DMS114 treated with DMSO at 0.1 percent for 48 hours (cell line): ENCODE data around the gene CRYBG1.
"Not testable (repeated sequence)": the region's sequence is repeated elsewhere in the genome, so short reads cannot be mapped to it uniquely, and the experiment has no call there.

Experiments
- DNase-seq: peaks from one replicate; lab custom pipeline; 2025; ENCODE audit not compliant: unreplicated experiment; lab: John Stamatoyannopoulos, UW

CRYBG1 gene

GRCh38 chr6:106547601-106548453 lies 187.3 kb downstream of the CRYBG1 start:
- no peak for DNase-seq

GRCh38 chr6:106548926-106549455 lies 188.5 kb downstream of the CRYBG1 start:
- DNase-seq = not testable (repeated sequence)

- DNase-seq = no peak
Observed at GRCh38 chr6:106549521-106549920, 189.0 kb downstream of the CRYBG1 start.

DNA sequence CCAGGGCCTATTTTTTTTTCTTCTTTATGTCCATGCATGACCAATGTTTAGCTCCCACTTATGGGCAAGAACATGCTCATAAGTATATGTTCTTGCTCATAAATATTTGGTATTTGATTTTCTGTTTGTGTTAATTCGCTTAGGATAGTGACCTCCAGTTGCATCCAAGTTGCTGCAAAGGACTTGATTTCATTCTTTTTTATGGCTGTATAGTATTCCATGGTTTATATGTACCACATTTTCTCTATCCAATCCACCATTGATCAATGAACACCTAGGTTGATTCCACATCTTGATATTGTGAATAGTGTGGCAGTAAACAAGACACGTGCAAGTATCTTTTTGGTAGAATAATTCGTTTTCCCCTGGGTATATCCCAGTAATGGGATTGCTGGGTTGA lies 190.6 kb downstream of the CRYBG1 start:
- no peak for DNase-seq

GRCh38 chr6:106553440-106553839 lies 192.9 kb downstream of the CRYBG1 start:
- no peak for DNase-seq

DNA sequence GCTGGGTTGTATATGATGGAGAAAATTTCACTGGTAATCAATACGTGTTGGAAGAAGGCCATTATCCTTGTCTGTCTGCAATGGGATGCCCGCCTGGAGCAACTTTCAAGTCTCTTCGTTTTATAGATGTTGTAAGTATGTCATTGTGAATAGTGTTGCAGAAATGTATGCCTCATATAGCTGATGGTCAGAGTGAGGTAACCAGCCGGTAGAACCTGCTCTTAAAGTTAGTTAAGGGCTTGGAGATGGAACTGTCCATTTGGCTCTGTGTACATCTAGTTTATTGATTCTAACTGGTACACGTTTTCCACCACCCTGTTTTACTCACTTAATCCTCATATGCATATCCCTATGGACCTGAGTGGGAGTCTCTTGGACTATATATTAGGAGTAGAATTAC lies 195.2 kb downstream of the CRYBG1 start:
- DNase-seq = no peak

DNA sequence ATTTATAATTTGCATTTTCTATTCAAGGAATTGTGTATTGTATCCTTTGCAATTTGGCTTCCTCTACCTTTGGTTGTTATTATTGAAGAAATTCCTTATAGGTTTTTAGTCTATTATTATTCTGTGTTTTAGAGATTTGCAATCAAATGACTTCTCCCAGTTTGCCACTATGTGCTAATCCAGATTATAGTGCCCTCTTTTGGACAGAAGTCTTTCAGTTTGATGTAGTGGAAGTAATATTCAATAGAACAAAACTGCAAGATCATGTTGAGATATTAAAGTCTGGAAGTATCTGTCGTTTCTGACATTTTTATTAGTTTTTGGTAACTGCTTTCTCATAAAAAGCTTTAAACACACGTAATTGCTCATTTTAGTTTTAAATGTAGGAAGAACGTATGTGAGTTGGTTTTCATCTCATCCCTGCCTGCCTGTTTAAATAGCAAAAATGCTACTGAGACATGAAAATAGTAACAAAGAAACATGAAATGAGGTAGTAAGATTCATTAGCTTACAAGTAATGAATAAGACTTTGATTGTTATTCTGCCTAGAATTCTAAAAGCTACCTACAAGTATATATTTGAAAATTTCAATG lies 195.9 kb downstream of the CRYBG1 start:
- peak; percentile 2 for DNase-seq

- DNase-seq = no peak
Observed at GRCh38 chr6:106557837-106558236, 197.3 kb downstream of the CRYBG1 start.

DNA sequence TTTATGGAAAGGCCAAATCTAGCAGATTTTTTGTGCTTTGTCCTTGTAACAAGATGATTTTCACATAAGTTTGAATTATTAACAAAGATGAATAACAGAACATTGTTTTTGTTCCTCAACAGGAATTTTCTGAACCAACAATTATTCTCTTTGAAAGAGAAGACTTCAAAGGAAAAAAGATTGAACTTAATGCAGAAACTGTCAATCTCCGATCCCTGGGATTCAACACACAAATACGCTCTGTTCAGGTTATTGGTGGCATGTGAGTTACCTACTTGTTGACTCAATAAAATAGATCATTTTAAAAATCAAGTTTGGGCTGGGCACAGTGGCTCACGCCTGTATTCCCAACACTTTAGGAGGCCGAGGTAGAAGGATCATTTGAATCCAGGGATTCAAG lies 197.8 kb downstream of the CRYBG1 start:
- DNase-seq = no peak

- not testable (repeated sequence) for DNase-seq
Observed at GRCh38 chr6:106559659-106560058, 199.1 kb downstream of the CRYBG1 start.

DNA sequence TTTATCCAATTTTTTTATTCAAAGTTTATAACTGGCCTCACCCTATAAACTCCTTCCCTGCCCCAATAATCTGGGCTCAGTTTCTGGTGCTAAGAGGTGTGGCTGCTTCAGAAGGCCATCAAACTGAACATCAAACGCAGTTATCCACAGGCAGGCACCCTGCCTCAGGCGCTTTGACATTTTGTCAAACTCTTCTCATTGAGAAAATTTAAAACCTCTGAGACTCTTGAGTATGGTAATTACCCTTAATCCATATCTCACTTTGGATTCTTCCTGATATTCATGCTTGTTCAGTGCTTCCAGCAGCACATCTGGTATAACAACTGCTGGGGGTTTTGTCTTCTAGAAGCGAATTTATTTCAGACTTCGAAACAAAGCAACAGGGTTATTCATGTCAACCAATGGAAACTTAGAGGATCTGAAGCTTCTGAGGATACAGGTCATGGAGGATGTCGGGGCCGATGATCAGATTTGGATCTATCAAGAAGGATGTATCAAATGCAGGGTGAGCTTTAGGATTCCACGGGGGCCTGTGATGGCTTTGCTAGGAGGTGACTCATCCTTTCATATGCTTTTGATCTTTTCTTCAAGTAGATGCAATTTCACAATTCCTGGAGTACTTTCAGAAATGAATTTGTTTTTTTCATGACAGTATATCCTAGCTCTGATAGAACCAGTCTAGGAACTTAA lies 200.6 kb downstream of the CRYBG1 start:
- no peak for DNase-seq

DNA sequence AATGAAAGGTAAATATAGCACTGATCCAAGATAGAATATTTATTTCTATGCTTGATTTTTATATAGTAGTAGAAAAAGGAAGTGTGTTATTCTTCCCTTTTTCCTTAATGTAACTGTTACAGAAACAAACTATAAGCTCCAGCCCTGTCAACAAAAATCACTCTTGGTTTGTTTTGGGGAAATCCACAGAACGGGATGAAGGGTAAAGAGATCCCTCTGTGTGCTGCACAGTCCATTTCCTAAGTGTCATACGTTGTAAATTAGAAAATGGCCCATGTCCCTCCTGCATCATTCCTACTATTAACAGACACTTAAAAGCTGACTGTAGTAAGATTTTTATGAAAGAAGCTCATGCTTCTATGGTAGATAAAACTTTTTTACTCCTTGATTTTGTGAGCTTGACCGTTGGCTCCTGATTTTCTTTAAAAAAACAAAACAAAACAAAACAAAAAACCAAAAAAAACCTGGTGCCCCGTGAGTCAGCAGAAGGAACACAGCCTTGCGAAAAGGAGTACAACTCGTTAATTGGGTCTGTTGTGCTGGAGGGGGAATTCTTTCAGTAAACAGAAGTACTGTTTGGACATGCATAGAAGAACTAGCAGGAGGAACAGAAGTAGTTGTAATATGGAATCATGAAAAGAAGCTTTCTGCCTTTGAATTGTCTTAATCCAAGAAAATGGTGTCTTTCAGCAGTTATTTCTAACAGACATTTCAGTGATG lies 201.3 kb downstream of the CRYBG1 start:
- DNase-seq = no peak

DNA sequence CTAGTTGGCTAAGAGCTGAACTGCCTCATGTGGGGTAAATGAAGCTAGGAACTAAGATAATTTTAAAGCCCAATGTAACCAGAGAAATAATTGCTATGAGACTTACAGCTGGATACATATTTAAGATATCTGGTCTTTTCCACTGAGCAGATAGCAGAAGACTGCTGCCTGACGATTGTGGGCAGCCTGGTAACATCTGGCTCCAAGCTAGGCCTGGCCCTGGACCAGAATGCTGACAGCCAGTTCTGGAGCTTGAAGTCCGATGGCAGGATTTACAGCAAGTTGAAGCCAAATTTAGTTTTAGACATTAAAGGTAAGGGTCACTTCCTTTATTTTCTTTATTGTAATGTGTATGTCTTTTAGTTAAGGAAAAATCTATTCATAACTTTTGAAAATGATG lies 203.1 kb downstream of the CRYBG1 start:
- no peak for DNase-seq

DNA sequence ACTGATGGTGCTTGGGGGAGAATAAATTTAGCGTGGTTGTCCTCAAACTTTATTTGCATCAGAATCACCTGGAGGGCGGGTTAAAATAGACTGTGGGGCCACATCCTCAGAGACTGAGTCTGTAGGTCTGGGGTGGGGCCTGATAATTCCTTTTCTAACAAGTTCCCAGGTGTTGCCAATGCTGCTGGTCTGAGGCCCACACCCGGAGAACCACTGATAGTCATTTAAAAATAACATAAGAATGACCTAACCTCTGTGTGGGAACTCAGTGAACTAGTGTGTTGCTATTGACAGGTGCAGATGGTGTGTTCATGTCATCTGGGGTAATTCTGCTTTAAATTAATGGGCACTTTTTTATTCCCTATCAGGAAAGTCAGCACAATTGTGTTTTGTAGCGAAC lies 204.0 kb downstream of the CRYBG1 start:
- no peak for DNase-seq

DNA sequence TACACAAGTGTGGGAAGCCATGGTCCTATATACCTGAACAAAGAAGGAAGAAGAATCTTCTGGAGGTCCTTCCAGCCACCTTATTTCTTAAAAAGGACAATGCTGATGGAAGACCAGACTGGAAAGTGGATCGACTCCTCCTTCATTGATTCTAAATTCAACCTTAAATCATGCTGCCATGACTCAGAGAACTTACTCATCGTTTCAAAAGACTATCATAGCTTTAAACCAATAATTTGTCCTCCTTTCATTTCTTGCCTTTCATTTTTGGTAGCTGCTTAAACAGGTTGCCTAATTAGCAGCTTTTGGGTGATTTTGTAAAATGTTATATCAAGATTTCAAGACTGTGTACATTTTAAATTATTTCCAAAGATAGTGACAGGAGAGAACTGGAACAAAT lies 208.0 kb downstream of the CRYBG1 start:
- DNase-seq = no peak

DNA sequence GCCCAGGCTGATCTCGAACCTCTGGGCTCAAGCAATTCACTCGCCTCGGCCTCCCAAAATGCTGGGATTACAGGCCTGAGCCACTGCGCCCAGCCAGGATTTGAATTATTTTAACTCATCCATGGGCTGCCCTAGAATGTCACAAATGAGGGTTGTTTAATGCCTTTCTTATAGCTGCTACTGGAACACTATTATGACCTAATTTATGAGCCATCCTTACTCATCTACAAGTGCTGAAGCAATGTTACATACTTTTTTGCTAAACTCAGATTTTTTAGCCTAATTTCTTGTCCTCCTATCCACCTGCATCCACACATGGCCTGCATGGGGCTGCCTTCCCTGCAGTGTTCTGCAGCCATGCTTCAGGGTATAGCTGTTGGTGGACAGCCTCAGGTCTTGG lies 208.9 kb downstream of the CRYBG1 start:
- no peak for DNase-seq

- no peak for DNase-seq
Observed at GRCh38 chr6:106572436-106572835, 211.9 kb downstream of the CRYBG1 start.

DNA sequence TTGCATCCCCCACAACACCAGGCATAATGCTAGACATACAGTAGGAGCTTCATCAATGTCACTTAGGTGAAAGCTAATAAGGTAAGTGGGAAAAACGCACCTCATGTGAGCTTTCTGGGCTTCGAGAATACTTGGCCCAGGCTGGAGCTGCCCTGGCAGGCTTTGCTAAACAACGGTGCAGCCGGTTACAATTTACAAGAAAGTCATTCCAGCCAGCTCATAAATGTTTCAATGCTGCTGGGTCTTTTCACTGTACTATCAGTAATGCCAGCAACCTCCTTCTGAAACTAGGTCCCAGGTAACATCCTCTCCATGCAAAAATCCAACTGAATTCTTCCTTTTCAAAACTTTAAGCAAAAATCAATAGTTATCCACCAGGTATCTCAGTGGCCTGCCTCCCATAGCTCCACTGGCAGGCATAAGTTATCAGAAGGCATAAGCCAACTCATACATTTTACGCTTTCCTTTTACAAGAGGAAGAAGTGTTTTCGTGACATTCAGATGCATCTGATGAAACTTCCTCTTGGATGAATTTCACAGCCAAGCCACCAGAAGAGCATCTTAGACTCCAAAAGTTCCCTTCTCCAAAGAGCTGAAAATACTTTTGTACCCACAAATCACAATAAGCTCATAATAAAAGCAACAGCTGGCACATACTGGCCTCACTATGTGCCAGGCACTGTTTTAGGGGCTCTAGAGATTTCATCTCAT lies 212.5 kb downstream of the CRYBG1 start:
- no peak for DNase-seq

DNA sequence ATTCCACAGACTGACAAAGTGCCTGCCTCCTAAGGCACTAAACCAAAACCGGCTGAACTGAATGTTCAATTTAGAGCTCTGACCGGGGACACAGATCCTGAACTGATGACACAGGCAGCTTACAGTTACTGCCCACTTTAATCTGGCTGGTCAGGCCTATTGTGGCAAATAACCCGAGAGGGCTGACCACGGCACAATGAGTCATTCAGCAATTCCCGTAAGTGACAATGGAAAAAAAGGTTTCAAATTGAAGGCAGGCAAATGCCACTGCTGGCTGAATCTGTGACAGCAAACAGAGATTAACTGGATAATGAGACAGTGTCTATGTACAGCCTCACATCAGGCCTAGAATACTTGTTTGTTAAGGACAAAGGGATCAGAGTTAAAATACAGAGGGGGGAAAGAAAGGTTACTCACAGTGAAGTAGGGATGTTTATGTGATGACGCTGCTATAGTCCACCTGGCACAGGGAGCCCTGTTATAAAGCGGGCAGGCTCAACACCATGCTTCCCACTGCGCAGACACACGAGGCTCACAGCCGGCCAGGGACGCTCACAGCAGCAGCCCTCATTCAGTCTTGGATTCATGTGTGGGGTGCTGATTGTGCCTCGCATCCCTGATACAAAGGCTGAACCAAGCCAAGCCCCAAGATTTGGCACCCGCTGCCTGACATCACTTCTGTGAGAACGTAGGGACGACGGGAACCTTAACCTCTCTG lies 214.4 kb downstream of the CRYBG1 start:
- DNase-seq = no peak

GRCh38 chr6:106579281-106579680 lies 218.8 kb downstream of the CRYBG1 start:
- no peak for DNase-seq
